ENCODE results near the gene SPIRE2.
"Not testable (repeated sequence)": the region's sequence is repeated elsewhere in the genome, so short reads cannot be mapped to it uniquely, and the experiment has no call there.

SPIRE2 gene

DNA sequence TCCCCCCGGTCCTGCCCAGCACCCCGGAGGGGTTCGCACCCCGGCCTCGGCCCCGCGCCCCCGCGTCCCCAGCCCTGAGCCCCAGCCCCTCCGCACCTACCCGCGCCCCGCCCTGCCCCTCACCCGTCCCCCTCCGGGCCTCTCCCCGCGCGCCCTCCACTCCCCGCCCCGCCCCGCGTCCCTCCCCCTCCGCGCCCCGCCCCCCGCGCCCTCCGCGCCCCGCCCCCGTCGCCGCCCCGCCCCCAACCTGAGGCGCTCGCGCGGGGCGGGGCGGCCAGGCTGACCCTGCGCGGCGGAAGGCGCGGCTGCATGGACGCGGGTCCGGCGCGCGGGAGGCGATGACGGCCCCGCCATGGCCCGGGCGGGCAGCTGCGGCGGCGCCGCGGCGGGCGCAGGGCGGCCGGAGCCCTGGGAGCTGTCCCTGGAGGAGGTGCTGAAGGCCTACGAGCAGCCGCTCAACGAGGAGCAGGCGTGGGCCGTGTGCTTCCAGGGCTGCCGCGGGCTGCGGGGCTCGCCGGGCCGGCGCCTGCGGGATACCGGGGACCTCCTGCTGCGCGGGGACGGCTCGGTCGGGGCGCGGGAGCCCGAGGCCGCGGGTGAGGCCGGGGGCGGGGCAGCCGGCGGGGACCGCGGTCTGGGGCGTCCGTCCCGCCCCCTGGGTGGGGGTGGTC lies at the start of gene SPIRE2:
Gene SPIRE2 (plus strand): TSS at position 277 of the 671 bp plus-strand sequence. CDS start 76 bp downstream, at position 353.
- DNase-seq: peak; percentile 72

- DNase-seq: no peak
Measured at GRCh38 chr16:89779231-89779908, 48.9 kb upstream of the SPIRE2 start.

- no peak for DNase-seq
Measured at GRCh38 chr16:89779909-89780305, 48.4 kb upstream of the SPIRE2 start.

DNA sequence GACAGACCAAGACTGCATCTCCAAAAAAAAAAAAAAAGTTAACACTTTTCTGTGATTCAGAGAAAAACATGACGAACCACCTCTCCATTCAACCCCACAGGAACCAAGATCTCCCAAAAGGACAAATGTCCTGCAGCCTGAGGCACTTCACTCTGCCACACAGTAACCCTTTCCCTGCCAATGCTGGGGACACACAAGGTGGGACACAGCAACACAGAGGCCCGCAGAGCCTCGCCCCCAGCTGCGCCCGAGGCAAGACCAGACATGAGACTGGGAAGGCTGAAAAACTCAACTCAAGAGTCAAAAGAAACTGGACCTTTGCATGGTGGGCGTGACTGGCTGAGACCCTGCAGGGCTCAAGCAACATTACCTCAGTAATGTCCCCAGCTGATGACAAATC lies 45.8 kb upstream of the SPIRE2 start:
- DNase-seq: no peak

DNA sequence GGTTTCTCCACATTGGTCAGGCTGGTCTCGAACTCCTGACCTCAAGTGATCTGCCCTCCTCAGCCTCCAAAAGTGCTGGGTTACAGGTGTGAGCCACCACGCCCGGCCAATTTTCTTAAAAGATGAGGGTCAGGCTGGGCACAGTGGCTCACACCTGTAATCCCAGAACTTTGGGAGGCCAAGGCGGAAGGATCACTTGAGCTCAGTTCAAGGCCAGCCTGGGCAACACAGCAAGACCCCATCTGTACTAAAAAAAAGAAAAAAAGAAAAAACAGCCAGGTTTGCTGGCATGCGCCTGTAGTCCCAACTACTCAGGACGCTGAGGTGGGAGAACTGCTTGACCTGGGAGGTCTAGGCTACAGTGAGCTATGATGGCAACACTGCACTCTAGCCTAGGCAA lies 44.3 kb upstream of the SPIRE2 start:
- DNase-seq: not testable (repeated sequence)

- no peak for DNase-seq
Measured at GRCh38 chr16:89784406-89784805, 43.9 kb upstream of the SPIRE2 start.

- peak; percentile 32 for DNase-seq
Measured at GRCh38 chr16:89785523-89786155, 42.6 kb upstream of the SPIRE2 start.

DNA sequence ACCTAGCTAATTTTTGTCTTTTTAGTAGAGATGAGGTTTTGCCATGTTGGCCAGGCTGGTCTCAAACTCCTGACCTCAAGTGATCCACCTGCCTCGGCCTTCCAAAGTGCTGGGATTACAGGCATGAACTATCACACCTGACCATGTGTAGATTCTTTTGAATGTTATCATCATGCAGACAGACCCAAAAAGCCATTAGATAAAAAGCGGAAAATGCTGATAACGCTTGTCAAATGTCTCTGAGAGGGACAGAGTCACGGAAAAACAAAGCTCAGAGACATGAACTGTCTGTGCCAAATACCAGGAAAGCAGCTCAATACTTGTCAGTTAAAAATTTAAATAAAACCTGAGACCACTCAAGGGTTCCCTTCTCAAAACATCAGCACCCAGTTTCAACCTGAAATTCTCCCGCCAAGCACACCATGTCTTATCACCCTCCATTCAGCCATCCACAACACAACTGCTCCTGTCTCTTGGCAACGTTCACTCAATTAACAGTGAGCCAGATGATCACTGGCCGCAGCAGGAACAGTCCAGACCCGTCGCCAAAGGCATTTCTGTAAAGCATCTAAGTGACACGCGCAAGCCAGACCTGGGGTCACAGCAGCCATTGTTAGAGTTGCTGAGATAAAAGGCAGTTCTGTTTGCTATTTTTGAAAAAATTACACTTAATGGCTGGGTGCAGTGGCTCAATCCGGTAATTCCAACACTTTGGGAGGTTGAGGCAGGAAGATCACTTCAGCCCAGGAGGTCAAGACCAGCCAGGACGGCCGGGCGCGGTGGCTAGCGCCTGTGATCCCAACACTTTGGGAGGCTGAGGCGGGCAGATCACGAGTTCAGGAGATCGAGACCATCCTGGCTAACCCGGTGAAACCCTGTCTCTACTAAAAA lies 41.6 kb upstream of the SPIRE2 start:
- DNase-seq: no peak

GRCh38 chr16:89787365-89787805 lies 40.9 kb upstream of the SPIRE2 start:
- no peak for DNase-seq

GRCh38 chr16:89791278-89791995 lies 36.8 kb upstream of the SPIRE2 start:
- no peak for DNase-seq

- peak; percentile 67 for DNase-seq
Measured at GRCh38 chr16:89793092-89793491, 35.2 kb upstream of the SPIRE2 start.

DNA sequence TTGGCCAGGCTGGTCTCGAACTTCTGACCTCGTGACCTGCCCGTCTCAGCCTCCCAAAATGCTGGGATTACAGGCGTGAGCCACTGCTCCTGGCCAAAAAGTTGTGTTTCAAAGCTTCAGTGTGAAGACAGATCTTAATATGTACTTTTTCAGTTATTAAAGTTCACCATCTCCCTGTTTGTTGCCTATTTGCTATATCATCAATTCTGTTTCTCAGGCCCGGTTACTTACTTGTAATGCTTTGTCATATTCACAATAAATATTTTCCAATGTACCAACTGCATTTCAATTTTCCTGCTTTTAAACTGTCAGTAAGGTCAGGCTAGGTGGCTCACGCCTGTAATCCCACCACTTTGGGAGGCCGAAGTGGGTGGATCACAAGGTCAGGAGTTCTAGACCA lies 34.3 kb upstream of the SPIRE2 start:
- no peak for DNase-seq

GRCh38 chr16:89795676-89796075 lies 32.6 kb upstream of the SPIRE2 start:
- no peak for DNase-seq

DNA sequence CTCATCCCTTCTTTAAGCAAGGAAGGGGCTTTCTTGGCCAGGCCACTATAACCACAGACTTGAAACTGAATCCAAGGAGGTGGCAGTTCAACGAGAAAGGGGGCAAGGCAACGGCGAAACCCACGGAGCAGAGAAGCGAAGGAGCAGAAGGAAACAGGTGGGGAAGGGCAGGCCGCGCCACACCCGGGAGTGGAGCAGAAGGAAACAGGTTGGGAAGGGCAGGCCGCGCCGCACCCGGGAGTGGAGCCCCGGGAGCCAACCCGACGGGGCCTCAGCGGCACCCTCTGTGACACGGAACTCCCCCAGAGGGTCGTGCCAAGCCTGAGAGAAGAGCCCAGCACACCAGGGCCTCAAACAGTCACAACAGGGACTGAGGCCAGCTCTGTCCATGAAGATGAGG lies 32.2 kb upstream of the SPIRE2 start:
- no peak for DNase-seq

DNA sequence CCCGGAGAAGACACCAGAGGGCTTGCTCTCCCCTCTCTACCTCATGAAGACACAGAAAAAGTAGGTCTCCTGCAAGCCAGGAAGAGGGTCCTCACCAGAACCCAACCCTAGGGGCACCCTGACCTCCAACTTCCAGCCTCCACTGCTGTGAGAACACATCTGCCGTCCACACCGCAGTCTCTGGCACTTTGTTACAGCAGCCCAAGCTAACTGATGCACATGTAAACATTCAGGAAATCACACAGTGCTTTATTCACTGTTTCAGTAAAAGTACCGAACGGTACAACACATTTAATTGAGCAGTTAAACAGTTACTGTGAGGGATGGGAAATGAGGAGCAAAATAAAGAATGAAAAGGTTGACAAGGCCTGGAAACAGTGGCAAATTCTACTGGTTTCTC lies 30.1 kb upstream of the SPIRE2 start:
- DNase-seq: no peak

DNA sequence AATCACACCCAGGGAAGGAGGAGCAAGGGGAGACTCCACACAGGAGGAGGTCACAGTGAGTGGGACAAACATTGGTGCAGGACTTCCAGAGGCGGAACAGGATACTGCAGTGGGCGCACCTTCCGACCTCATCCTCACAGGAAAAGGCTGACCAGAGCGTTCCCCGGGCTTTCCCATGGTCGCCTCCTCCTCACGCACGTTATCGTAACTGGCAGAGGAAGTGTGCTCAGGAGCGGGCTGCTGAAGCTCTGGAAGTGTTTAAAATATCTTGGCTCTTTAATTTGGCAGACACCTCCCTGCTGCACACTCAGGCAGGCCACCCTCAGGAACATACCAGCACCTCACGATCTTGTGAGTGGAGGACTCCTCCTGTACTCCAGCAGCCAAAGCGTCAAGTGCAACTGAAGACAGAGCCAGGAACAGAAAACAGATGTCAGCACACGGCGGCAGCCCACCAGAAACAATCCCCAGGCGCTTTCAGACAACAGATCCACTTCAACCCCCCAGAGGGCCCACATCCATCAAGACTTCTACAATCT lies 29.4 kb upstream of the SPIRE2 start:
- no peak for DNase-seq

DNA sequence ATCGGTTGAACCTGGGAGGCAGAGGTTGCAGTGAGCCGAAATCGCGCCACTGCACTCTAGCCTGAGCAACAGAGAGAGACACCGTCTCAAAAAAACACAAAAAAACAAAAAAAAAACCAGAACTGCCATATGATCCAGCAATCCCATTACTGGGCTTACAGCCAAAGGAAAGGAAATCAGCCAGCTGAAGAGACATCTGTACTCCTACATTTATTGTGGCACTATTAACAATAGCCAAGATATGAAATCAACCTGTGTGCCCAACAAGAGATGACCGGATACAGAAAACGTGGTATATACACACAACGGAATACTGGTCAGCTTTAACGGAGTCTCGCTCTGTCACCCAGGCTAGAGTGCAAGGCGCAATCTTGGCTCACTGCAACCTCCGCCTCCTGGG lies 26.5 kb upstream of the SPIRE2 start:
- no peak for DNase-seq

DNA sequence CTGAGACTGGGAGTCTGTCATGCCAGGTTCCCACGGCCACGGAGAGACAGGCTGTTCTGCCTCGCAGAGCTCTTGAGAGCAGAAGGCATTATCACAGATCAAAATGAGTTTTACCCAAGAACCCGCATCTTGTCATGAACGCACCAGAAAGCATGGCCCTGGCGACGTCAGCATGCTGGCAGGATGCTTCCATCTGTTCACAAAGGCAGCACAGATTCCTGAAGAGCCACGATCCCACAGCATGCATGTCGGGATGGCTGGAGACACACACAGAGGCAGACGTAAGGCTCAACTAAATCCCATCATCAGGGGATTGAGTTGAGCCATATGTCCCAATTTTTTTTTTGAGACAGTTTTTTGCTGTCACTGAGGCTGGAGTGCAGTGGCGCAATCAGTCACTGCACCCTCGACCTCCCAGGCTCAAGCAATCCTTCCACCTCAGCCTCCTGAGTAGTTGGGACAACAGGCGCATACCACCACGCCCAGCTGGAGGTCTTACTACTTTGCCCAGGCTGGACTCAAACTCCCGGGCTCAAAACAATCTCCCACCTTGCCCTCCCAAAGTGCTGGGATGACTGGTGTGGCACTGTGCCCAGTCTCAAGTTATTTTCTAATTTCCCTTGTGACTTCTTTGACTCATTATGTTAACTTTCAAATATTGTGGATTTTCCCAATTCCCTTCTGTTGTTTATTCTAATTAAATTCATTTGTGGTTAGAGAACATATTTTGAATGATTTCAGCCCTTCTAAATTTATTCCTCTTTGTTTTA lies 23.0 kb upstream of the SPIRE2 start:
- no peak for DNase-seq

- not testable (repeated sequence) for DNase-seq
Measured at GRCh38 chr16:89806589-89807193, 21.6 kb upstream of the SPIRE2 start.

- no peak for DNase-seq
Measured at GRCh38 chr16:89808475-89808874, 19.8 kb upstream of the SPIRE2 start.

DNA sequence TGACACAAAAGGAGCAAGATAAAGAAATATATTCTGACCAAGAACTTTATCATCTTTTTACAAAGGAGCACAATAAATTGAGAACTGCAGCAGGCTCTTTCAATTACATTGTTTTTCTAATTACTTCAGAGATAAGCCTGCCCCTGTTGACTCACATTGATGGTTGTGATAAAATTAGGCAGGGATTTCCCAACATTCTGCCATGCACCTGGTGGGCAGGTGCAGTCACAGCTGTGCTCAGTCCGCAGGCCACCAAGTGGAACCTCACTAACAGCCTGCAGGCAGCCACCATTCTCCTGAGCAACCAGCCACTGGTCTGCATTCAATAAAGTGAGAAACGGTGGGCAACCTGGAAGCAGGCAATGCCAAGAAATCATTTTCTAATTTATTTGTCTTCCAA lies 17.0 kb upstream of the SPIRE2 start:
- DNase-seq: no peak

All from activated CD8-positive, alpha-beta memory T cell treated with anti-CD3 and anti-CD28 coated beads, Interleukin-2, amount 50 U/mL, for 4 hours (primary cell).